ENCODE data around the gene ICAM3.

The ICAM3 gene

DNA sequence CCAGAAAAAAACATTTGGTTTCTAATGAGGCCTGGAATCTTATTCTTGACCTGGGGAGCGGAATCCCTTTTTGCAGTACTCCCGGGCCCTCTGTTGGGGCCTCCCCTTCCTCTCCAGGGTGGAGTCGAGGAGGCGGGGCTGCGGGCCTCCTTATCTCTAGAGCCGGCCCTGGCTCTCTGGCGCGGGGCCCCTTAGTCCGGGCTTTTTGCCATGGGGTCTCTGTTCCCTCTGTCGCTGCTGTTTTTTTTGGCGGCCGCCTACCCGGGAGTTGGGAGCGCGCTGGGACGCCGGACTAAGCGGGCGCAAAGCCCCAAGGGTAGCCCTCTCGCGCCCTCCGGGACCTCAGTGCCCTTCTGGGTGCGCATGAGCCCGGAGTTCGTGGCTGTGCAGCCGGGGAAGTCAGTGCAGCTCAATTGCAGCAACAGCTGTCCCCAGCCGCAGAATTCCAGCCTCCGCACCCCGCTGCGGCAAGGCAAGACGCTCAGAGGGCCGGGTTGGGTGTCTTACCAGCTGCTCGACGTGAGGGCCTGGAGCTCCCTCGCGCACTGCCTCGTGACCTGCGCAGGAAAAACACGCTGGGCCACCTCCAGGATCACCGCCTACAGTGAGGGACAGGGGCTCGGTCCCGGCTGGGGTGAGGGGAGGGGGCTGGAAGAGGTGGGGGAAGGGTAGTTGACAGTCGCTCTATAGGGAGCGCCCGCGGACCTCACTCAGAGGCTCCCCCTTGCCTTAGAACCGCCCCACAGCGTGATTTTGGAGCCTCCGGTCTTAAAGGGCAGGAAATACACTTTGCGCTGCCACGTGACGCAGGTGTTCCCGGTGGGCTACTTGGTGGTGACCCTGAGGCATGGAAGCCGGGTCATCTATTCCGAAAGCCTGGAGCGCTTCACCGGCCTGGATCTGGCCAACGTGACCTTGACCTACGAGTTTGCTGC lies 52.4 kb downstream of the ICAM3 start, which contains the start of gene ICAM4:
TSS of gene ICAM4 (plus strand) at position 153 of the 935 bp plus-strand sequence. CDS start at position 211, 58 bp downstream.
- Histone ChIP-seq H3K9me3 (ENCODE audit: low read length) (no peaks in the 10 kb centered on the region), H3K4me1 (ENCODE audit: insufficient read depth, low read length) (peaks cover 30% of the 10 kb centered on the region), H3K27ac (ENCODE audit: low read depth, low read length) (no peak within 1 kb of the TSS), H3K27me3 (ENCODE audit: control insufficient read depth in 1 of 2, insufficient read depth in 2 of 2, low read length in 2 of 2) (peaks cover 39 to 55% of the 10 kb centered on the region in 2 donors), H3K9ac (ENCODE audit: low read length) (no peak within 1 kb of the TSS), H3K36me3 (ENCODE audit: insufficient read depth, low read length) (no peaks in the 10 kb centered on the region), H3K4me3 (ENCODE audit: low read depth in 1 of 2, low read length in 2 of 2) (no peak within 1 kb of the TSS)

GRCh38 chr19:10285393-10285792 lies 54.0 kb downstream of the ICAM3 start:
- H3K27ac ChIP-seq (ENCODE audit: low read depth, low read length), result no peak overlapping the region
- peaks cover 14% of the 10 kb centered on the region for H3K4me1 ChIP-seq (ENCODE audit: insufficient read depth, low read length)
- H3K36me3 ChIP-seq (ENCODE audit: insufficient read depth, low read length), result no peaks in the 10 kb centered on the region
- H3K4me3 ChIP-seq (ENCODE audit: low read depth in 1 of 2, low read length in 2 of 2), result no peak overlapping the region
- no peak overlapping the region for H3K9ac ChIP-seq (ENCODE audit: low read length)
- no peaks in the 10 kb centered on the region for H3K9me3 ChIP-seq (ENCODE audit: low read length)
- peaks cover 26 to 38% of the 10 kb centered on the region in 2 donors for H3K27me3 ChIP-seq (ENCODE audit: control insufficient read depth in 1 of 2, insufficient read depth in 2 of 2, low read length in 2 of 2)

GRCh38 chr19:10284960-10285278 lies 54.5 kb downstream of the ICAM3 start:
- H3K9me3 ChIP-seq (ENCODE audit: low read length), result no peaks in the 10 kb centered on the region
- H3K4me3 ChIP-seq (ENCODE audit: low read depth in 1 of 2, low read length in 2 of 2), result no peak overlapping the region
- H3K4me1 ChIP-seq (ENCODE audit: insufficient read depth, low read length), result peaks cover 9% of the 10 kb centered on the region
- H3K27me3 ChIP-seq (ENCODE audit: control insufficient read depth in 1 of 2, insufficient read depth in 2 of 2, low read length in 2 of 2), result peaks cover 21 to 33% of the 10 kb centered on the region in 2 donors
- H3K36me3 ChIP-seq (ENCODE audit: insufficient read depth, low read length), result no peaks in the 10 kb centered on the region
- H3K9ac ChIP-seq (ENCODE audit: low read length), result no peak overlapping the region
- H3K27ac ChIP-seq (ENCODE audit: low read depth, low read length), result no peak overlapping the region

DNA sequence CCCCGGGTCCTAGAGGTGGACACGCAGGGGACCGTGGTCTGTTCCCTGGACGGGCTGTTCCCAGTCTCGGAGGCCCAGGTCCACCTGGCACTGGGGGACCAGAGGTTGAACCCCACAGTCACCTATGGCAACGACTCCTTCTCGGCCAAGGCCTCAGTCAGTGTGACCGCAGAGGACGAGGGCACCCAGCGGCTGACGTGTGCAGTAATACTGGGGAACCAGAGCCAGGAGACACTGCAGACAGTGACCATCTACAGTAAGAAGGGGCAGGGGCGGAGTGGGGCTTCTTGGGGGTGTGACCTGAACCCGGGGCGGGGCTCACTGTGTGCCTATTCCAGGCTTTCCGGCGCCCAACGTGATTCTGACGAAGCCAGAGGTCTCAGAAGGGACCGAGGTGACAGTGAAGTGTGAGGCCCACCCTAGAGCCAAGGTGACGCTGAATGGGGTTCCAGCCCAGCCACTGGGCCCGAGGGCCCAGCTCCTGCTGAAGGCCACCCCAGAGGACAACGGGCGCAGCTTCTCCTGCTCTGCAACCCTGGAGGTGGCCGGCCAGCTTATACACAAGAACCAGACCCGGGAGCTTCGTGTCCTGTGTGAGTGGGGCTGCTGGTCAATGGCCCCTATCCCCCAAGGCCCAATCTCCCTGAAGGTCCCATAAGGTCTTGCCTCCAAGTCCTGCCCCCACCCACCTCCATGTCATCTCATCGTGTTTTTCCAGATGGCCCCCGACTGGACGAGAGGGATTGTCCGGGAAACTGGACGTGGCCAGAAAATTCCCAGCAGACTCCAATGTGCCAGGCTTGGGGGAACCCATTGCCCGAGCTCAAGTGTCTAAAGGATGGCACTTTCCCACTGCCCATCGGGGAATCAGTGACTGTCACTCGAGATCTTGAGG lies 55.1 kb downstream of the ICAM3 start:
- Histone ChIP-seq H3K4me1 (ENCODE audit: insufficient read depth, low read length) (peaks cover 6% of the 10 kb centered on the region), H3K36me3 (ENCODE audit: insufficient read depth, low read length) (no peaks in the 10 kb centered on the region), H3K27me3 (ENCODE audit: control insufficient read depth in 1 of 2, insufficient read depth in 2 of 2, low read length in 2 of 2) (peaks cover 18 to 27% of the 10 kb centered on the region in 2 donors), H3K9me3 (ENCODE audit: low read length) (no peaks in the 10 kb centered on the region), H3K9ac (ENCODE audit: low read length) (no peak overlapping the region), H3K4me3 (ENCODE audit: low read depth in 1 of 2, low read length in 2 of 2) (no peak overlapping the region), H3K27ac (ENCODE audit: low read depth, low read length) (no peak overlapping the region)

All from muscle layer of colon (tissue), 2 donors.